ENCODE data around the gene ZNF248. TPM values are rescaled to one million over a fixed set of nuclear protein-coding genes. Genes with fewer than 3 reads are reported as not detected.

The ZNF248 gene
- total and polyA plus RNA-seq, 4 donors: 3.6 to 38.0 (median 6.3) TPM

- ATAC-seq (ENCODE audit: insufficient read depth, low FRiP score): no peak
- H3K36me3 ChIP-seq (ENCODE audit: control insufficient read depth in 4 of 4, insufficient read depth in 4 of 4, low read length in 4 of 4): no peaks in the 10 kb centered on the region
- H3K27ac ChIP-seq (ENCODE audit: low read depth in 1 of 2, low read length in 1 of 2): no peak overlapping the region
- no peak for TF ChIP-seq CTCF (IDR thresholded peaks at IDR 0.05; ENCODE audit: control extremely low read depth, extremely low read depth)
- no peak overlapping the region for H3K4me3 ChIP-seq
- no peaks in the 10 kb centered on the region for H3K4me1 ChIP-seq (ENCODE audit: control insufficient read depth in 5 of 5, insufficient read depth in 5 of 5, low read length in 5 of 5)
- DNase-seq: no peak
- H3K9me3 ChIP-seq (ENCODE audit: control insufficient read depth in 4 of 4, insufficient read depth in 3 of 4, low read length in 3 of 4): peaks cover 0 to 8% (median 4%) of the 10 kb centered on the region in 4 donors
- no peak overlapping the region for H3K9ac ChIP-seq (ENCODE audit: insufficient read depth in 1 of 2, low read length in 2 of 2)
- H3K27me3 ChIP-seq (ENCODE audit: control insufficient read depth in 3 of 3, insufficient read depth in 3 of 3, low read length in 2 of 3): no peaks in the 10 kb centered on the region
These were observed 95.1 kb downstream of the ZNF248 start for GRCh38 chr10:37762287-37762686.

- no peaks in the 10 kb centered on the region for H3K27me3 ChIP-seq (ENCODE audit: control insufficient read depth in 3 of 3, insufficient read depth in 3 of 3, low read length in 2 of 3)
- no peak overlapping the region for H3K9ac ChIP-seq (ENCODE audit: insufficient read depth in 1 of 2, low read length in 2 of 2)
- no peak overlapping the region for H3K4me3 ChIP-seq
- no peak overlapping the region for H3K27ac ChIP-seq (ENCODE audit: low read depth in 1 of 2, low read length in 1 of 2)
- TF ChIP-seq CTCF (IDR thresholded peaks at IDR 0.05; ENCODE audit: control extremely low read depth, extremely low read depth): no peak
- ATAC-seq (ENCODE audit: insufficient read depth, low FRiP score) (no peak), DNase-seq (no peak)
- no peaks in the 10 kb centered on the region for H3K4me1 ChIP-seq (ENCODE audit: control insufficient read depth in 5 of 5, insufficient read depth in 5 of 5, low read length in 5 of 5)
- WGBS, 2 donors: 31 to 32% methylated on average over 1 of the region's 1 CpG
- no peaks in the 10 kb centered on the region for H3K36me3 ChIP-seq (ENCODE audit: control insufficient read depth in 4 of 4, insufficient read depth in 4 of 4, low read length in 4 of 4)
- H3K9me3 ChIP-seq (ENCODE audit: control insufficient read depth in 4 of 4, insufficient read depth in 3 of 4, low read length in 3 of 4): peaks cover 0 to 8% (median 3%) of the 10 kb centered on the region in 4 donors
These were observed 96.6 kb downstream of the ZNF248 start for GRCh38 chr10:37760817-37761216.

DNA sequence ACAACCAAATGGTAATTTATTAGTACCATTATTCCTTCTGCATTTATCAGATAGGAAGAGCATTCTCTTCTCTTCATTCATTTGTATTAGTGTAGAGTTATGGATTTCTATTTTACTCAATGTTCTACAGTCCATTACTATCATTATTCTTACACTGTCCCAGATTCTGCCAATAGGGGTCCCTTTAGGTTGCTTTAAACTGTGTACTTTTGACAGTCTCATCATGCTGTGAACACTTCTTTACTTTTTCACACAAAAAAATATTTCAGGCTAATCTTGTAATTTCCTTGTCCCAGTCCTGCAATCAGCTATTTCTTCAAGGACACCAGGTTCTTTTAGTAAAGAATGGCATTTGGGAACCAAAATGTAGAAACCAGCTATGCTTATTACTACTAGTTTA lies 99.3 kb downstream of the ZNF248 start:
- Histone ChIP-seq H3K36me3 (ENCODE audit: control insufficient read depth in 4 of 4, insufficient read depth in 4 of 4, low read length in 4 of 4) (no peaks in the 10 kb centered on the region), H3K4me1 (ENCODE audit: control insufficient read depth in 5 of 5, insufficient read depth in 5 of 5, low read length in 5 of 5) (no peaks in the 10 kb centered on the region), H3K27ac (ENCODE audit: low read depth in 1 of 2, low read length in 1 of 2) (no peak overlapping the region), H3K27me3 (ENCODE audit: control insufficient read depth in 3 of 3, insufficient read depth in 3 of 3, low read length in 2 of 3) (no peaks in the 10 kb centered on the region), H3K9me3 (ENCODE audit: control insufficient read depth in 4 of 4, insufficient read depth in 3 of 4, low read length in 3 of 4) (peaks cover 0 to 23% (median 3%) of the 10 kb centered on the region in 4 donors), H3K4me3 (no peak overlapping the region), H3K9ac (ENCODE audit: insufficient read depth in 1 of 2, low read length in 2 of 2) (no peak overlapping the region)
- no peak for TF ChIP-seq CTCF (IDR thresholded peaks at IDR 0.05; ENCODE audit: control extremely low read depth, extremely low read depth)
- ATAC-seq (ENCODE audit: insufficient read depth, low FRiP score): no peak
- DNase-seq: no peak

Measured in lung (tissue), 12 donors.